ENCODE data around the gene GPC6.

GPC6 gene

GRCh38 chr13:94268661-94269060 lies 1042.1 kb downstream of the GPC6 start:
- 100% methylated on average over 1 of the region's 5 CpGs; no CpG with 5 or more reads in 1 of the 2 experiments for WGBS, 2 experiments (ENCODE audit: insufficient coverage in 2 of 2)
- H3K36me3 ChIP-seq (ENCODE audit: control insufficient read depth, insufficient read depth, low read length): no peaks in the 10 kb centered on the region
- no peaks in the 10 kb centered on the region for H3K9me3 ChIP-seq (ENCODE audit: control insufficient read depth, low read length)
- H3K4me3 ChIP-seq (ENCODE audit: extremely low read depth, insufficient read depth, low read length, poor library complexity, severe bottlenecking): no peak overlapping the region
- H3K4me1 ChIP-seq (ENCODE audit: control insufficient read depth, insufficient read depth, low read length, poor library complexity, severe bottlenecking): no peaks in the 10 kb centered on the region
- H3K27ac ChIP-seq (ENCODE audit: low read depth, low read length, severe bottlenecking): no peak overlapping the region

DNA sequence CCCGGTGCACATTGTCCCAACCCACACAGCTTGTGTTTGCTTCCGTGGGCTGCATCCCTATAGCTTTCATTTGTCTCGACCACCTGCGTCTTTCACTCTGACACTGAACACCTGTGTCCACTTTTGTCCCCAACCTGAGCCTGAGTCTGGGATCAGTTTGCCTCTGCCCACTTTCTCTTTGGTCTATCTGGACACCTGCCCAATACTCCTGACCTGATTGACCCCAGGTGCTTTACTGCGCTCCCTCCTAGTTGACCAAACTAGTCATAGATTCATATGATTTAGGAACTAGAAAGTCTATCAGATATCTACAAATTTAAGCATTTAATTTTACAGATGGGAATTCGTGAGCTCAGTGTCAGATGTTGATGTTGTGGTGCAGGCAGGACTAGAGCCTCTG lies 1043.0 kb downstream of the GPC6 start:
- 93 to 98% methylated on average over 4 of the region's 6 CpGs for WGBS, 2 experiments (ENCODE audit: insufficient coverage in 2 of 2)
- Histone ChIP-seq H3K36me3 (ENCODE audit: control insufficient read depth, insufficient read depth, low read length) (no peaks in the 10 kb centered on the region), H3K4me3 (ENCODE audit: extremely low read depth, insufficient read depth, low read length, poor library complexity, severe bottlenecking) (no peak overlapping the region), H3K27ac (ENCODE audit: low read depth, low read length, severe bottlenecking) (no peak overlapping the region), H3K9me3 (ENCODE audit: control insufficient read depth, low read length) (no peaks in the 10 kb centered on the region), H3K4me1 (ENCODE audit: control insufficient read depth, insufficient read depth, low read length, poor library complexity, severe bottlenecking) (no peaks in the 10 kb centered on the region)

- no peak overlapping the region for H3K27ac ChIP-seq (ENCODE audit: low read depth, low read length, severe bottlenecking)
- WGBS, 2 experiments (ENCODE audit: insufficient coverage in 2 of 2): 100% methylated on average over 1 of the region's 2 CpGs; no CpG with 5 or more reads in 1 of the 2 experiments
Measured at GRCh38 chr13:94270556-94270955, 1043.9 kb downstream of the GPC6 start.

DNA sequence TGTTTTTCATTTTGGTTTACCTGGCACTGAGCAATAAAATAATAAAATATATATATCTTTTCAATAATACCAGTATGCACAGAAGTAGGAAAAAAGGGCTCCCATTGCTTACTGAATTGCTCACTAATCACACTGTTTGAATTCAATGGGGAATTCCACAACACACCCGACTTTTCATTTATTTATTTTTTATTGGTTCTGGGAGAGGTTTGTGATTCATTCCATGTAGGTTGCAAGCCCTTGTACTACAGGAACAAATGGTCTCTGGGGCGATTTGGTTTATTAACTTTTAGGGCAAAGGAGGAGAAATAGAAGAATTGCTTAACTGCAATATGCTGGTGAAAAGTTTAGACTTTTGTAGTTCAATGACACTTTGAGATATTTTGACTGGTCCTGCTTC lies 1045.4 kb downstream of the GPC6 start:
- WGBS, 2 experiments (ENCODE audit: insufficient coverage in 2 of 2): 80% methylated on average over 1 of the region's 2 CpGs; no CpG with 5 or more reads in 1 of the 2 experiments

More at GRCh38 chr13:94270556-94270955, 1043.9 kb downstream of the GPC6 start:
- no peak overlapping the region for H3K4me3 ChIP-seq (ENCODE audit: extremely low read depth, insufficient read depth, low read length, poor library complexity, severe bottlenecking)
- H3K36me3 ChIP-seq (ENCODE audit: control insufficient read depth, insufficient read depth, low read length): no peaks in the 10 kb centered on the region
- H3K4me1 ChIP-seq (ENCODE audit: control insufficient read depth, insufficient read depth, low read length, poor library complexity, severe bottlenecking): no peaks in the 10 kb centered on the region
- no peaks in the 10 kb centered on the region for H3K9me3 ChIP-seq (ENCODE audit: control insufficient read depth, low read length)

DNA sequence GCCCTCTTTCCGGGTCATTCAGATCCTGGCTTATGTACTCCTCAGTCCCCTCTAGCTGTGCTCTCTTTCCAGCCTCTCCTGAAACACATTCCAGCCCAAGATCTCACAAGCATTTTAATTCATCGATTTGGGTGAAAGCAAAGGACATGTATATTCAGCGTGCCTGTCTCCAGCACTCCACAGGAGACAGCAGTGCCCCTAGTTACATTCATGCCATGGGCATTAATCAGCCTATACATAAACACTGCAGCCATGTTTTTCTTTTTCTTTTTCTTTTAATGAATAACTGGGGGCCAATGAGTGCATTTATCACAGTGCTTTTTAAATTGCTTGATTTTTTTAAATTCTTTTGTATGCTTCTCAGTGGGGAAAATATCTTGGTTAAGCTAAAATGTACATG lies 1053.7 kb downstream of the GPC6 start:
- Histone ChIP-seq H3K4me1 (ENCODE audit: control insufficient read depth, insufficient read depth, low read length, poor library complexity, severe bottlenecking) (peaks cover 3% of the 10 kb centered on the region), H3K4me3 (ENCODE audit: extremely low read depth, insufficient read depth, low read length, poor library complexity, severe bottlenecking) (no peak overlapping the region), H3K27ac (ENCODE audit: low read depth, low read length, severe bottlenecking) (no peak overlapping the region), H3K9me3 (ENCODE audit: control insufficient read depth, low read length) (no peaks in the 10 kb centered on the region), H3K36me3 (ENCODE audit: control insufficient read depth, insufficient read depth, low read length) (no peaks in the 10 kb centered on the region)
- 92 to 100% methylated on average over 2 to 3 of the region's 3 CpGs for WGBS, 2 experiments (ENCODE audit: insufficient coverage in 2 of 2)

More for the DNA sequence above, 1045.4 kb downstream of the GPC6 start:
- Histone ChIP-seq H3K27ac (ENCODE audit: low read depth, low read length, severe bottlenecking) (no peak overlapping the region), H3K4me1 (ENCODE audit: control insufficient read depth, insufficient read depth, low read length, poor library complexity, severe bottlenecking) (no peaks in the 10 kb centered on the region), H3K4me3 (ENCODE audit: extremely low read depth, insufficient read depth, low read length, poor library complexity, severe bottlenecking) (no peak overlapping the region), H3K36me3 (ENCODE audit: control insufficient read depth, insufficient read depth, low read length) (no peaks in the 10 kb centered on the region), H3K9me3 (ENCODE audit: control insufficient read depth, low read length) (no peaks in the 10 kb centered on the region)

DNA sequence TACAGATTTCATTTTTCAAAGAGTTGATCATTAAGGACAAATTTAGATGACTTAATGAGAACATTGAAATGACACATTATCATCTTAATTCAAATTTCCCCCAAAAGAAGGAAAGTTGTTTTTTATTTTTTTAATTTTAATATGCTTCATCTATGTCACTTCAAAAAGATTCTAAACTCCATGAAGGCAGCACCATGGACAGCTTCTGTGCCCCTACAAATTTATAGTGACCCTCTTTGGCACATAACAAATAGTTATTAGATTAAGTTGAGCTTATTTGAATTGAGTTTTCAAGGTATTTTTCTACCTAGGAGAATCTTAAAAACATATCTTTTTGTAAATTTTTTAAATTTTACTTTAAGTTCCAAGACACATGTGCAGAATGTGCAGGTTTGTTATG lies 1054.2 kb downstream of the GPC6 start:
- no peaks in the 10 kb centered on the region for H3K9me3 ChIP-seq (ENCODE audit: control insufficient read depth, low read length)
- H3K4me1 ChIP-seq (ENCODE audit: control insufficient read depth, insufficient read depth, low read length, poor library complexity, severe bottlenecking): peaks cover 3% of the 10 kb centered on the region
- no peaks in the 10 kb centered on the region for H3K36me3 ChIP-seq (ENCODE audit: control insufficient read depth, insufficient read depth, low read length)
- no peak overlapping the region for H3K4me3 ChIP-seq (ENCODE audit: extremely low read depth, insufficient read depth, low read length, poor library complexity, severe bottlenecking)
- H3K27ac ChIP-seq (ENCODE audit: low read depth, low read length, severe bottlenecking): no peak overlapping the region

- H3K27ac ChIP-seq (ENCODE audit: low read depth, low read length, severe bottlenecking): no peak overlapping the region
- no peaks in the 10 kb centered on the region for H3K4me1 ChIP-seq (ENCODE audit: control insufficient read depth, insufficient read depth, low read length, poor library complexity, severe bottlenecking)
- H3K9me3 ChIP-seq (ENCODE audit: control insufficient read depth, low read length): no peaks in the 10 kb centered on the region
- H3K4me3 ChIP-seq (ENCODE audit: extremely low read depth, insufficient read depth, low read length, poor library complexity, severe bottlenecking): no peak overlapping the region
- 92% methylated on average over 2 of the region's 3 CpGs for WGBS, 2 experiments (ENCODE audit: insufficient coverage in 2 of 2)
- H3K36me3 ChIP-seq (ENCODE audit: control insufficient read depth, insufficient read depth, low read length): no peaks in the 10 kb centered on the region
Measured at GRCh38 chr13:94286581-94286980, 1060.0 kb downstream of the GPC6 start.

GRCh38 chr13:94291631-94292322 lies 1065.2 kb downstream of the GPC6 start:
- Histone ChIP-seq H3K4me3 (ENCODE audit: extremely low read depth, insufficient read depth, low read length, poor library complexity, severe bottlenecking) (no peak overlapping the region), H3K9me3 (ENCODE audit: control insufficient read depth, low read length) (no peaks in the 10 kb centered on the region), H3K27ac (ENCODE audit: low read depth, low read length, severe bottlenecking) (no peak overlapping the region), H3K4me1 (ENCODE audit: control insufficient read depth, insufficient read depth, low read length, poor library complexity, severe bottlenecking) (no peaks in the 10 kb centered on the region), H3K36me3 (ENCODE audit: control insufficient read depth, insufficient read depth, low read length) (no peaks in the 10 kb centered on the region)
- no CpG with 5 or more reads among the region's 5 CpGs for WGBS, 2 experiments (ENCODE audit: insufficient coverage in 2 of 2)

DNA sequence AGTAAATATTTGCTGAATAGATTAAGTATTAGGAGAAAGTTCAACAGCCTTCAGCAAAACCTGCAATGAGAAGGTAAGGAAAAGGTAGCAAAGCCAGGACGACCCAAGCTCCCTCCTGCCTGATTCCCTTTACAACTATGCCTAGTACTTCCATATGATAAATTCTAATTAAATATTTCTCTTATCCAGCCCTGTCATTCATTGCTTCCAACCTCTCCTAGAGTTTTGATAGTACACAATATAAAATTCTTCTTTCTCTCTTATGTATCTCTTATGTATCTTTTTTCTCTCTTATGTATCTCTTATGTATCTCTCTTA lies 1065.7 kb downstream of the GPC6 start:
- Histone ChIP-seq H3K4me1 (ENCODE audit: control insufficient read depth, insufficient read depth, low read length, poor library complexity, severe bottlenecking) (no peaks in the 10 kb centered on the region), H3K9me3 (ENCODE audit: control insufficient read depth, low read length) (no peaks in the 10 kb centered on the region), H3K4me3 (ENCODE audit: extremely low read depth, insufficient read depth, low read length, poor library complexity, severe bottlenecking) (no peak overlapping the region), H3K36me3 (ENCODE audit: control insufficient read depth, insufficient read depth, low read length) (no peaks in the 10 kb centered on the region), H3K27ac (ENCODE audit: low read depth, low read length, severe bottlenecking) (no peak overlapping the region)
- no CpG with 5 or more reads among the region's 1 CpG for WGBS, 2 experiments (ENCODE audit: insufficient coverage in 2 of 2)

DNA sequence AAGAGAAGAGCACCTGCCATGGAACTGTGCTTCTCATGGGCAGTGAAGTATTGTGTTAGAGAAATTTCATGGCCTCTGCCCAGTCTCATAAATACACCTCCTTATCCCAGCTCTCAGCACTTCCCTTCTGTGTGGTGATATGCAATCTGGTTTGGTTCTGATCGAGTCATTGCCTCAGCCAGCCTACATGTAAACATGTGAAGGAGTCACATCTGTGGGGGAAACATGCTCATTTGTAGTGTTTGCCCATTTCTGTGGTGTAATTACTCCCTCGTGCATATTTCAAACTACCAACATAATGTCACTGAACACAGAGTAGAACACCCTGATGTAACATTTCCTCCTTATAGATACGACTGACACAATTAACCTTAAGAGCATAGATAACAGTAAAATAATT lies 1069.9 kb downstream of the GPC6 start:
- Histone ChIP-seq H3K27ac (ENCODE audit: low read depth, low read length, severe bottlenecking) (no peak overlapping the region), H3K9me3 (ENCODE audit: control insufficient read depth, low read length) (no peaks in the 10 kb centered on the region), H3K36me3 (ENCODE audit: control insufficient read depth, insufficient read depth, low read length) (no peaks in the 10 kb centered on the region), H3K4me3 (ENCODE audit: extremely low read depth, insufficient read depth, low read length, poor library complexity, severe bottlenecking) (no peak overlapping the region), H3K4me1 (ENCODE audit: control insufficient read depth, insufficient read depth, low read length, poor library complexity, severe bottlenecking) (no peaks in the 10 kb centered on the region)
- no CpG with 5 or more reads among the region's 3 CpGs for WGBS, 2 experiments (ENCODE audit: insufficient coverage in 2 of 2)

DNA sequence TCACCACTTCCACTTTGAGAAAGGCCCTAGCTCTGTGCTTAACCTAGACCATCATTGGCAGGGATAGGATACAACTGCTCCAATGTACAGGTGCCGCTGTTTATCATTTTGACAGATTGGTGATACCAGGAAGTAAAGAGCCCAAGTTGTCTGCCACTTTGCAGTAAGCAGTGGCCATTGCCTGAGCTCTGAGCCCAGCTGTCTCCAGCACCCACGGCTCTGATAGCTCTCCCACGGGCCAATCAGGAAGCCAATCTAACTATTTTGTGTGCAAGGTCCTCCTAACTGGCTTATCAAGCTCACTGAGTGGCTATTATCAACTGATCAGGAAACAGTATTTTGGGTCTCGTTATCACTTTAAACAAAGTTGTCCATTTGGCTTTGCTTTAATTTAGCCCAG lies 1071.7 kb downstream of the GPC6 start:
- no peak overlapping the region for H3K27ac ChIP-seq (ENCODE audit: low read depth, low read length, severe bottlenecking)
- H3K4me1 ChIP-seq (ENCODE audit: control insufficient read depth, insufficient read depth, low read length, poor library complexity, severe bottlenecking): no peaks in the 10 kb centered on the region
- H3K4me3 ChIP-seq (ENCODE audit: extremely low read depth, insufficient read depth, low read length, poor library complexity, severe bottlenecking): no peak overlapping the region
- no peaks in the 10 kb centered on the region for H3K9me3 ChIP-seq (ENCODE audit: control insufficient read depth, low read length)
- no peaks in the 10 kb centered on the region for H3K36me3 ChIP-seq (ENCODE audit: control insufficient read depth, insufficient read depth, low read length)
- 74 to 76% methylated on average over 3 to 4 of the region's 4 CpGs for WGBS, 2 experiments (ENCODE audit: insufficient coverage in 2 of 2)
